GM12891 (cell line): ENCODE data around the gene SLC1A1.

Experiments
- DNase-seq: peaks from one replicate; pipeline ENCODE4 v3.0.0; 2011; ENCODE audit warnings: low spot score; ENCODE audit not compliant: insufficient read length
- FAIRE-seq: peaks from 2 replicates; lab custom pipeline; 2011; peaks lifted over from hg19 to GRCh38; lab: Jason Lieb, UNC
- PAX5 ChIP-seq: IDR thresholded peaks from 2 replicates; pipeline ENCODE4 v1.6.1; 2011; ENCODE audit warnings: low read length, moderate library complexity, mild to moderate bottlenecking; ENCODE audit not compliant: insufficient read depth, severe bottlenecking
- POLR2A ChIP-seq: IDR thresholded peaks from 2 replicates; pipeline ENCODE4 v1.6.1; 2011; ENCODE audit warnings: low read depth, low read length, control low read depth
- POLR2AphosphoS5 ChIP-seq: IDR thresholded peaks from 2 replicates; pipeline ENCODE4 v1.6.1; 2011; ENCODE audit warnings: low read depth, low read length, control low read depth
- POU2F2 ChIP-seq: IDR thresholded peaks from 2 replicates; pipeline ENCODE4 v1.6.1; 2011; ENCODE audit warnings: low read depth, mild to moderate bottlenecking, control low read depth, low read length, moderate library complexity
- SPI1 ChIP-seq: IDR thresholded peaks from 2 replicates; pipeline ENCODE4 v1.6.1; 2011; ENCODE audit warnings: low read depth, low read length, control low read depth
- TAF1 ChIP-seq: IDR thresholded peaks from 2 replicates; pipeline ENCODE4 v1.6.1; 2011; ENCODE audit warnings: low read depth, low read length, control low read depth

The SLC1A1 gene

DNA sequence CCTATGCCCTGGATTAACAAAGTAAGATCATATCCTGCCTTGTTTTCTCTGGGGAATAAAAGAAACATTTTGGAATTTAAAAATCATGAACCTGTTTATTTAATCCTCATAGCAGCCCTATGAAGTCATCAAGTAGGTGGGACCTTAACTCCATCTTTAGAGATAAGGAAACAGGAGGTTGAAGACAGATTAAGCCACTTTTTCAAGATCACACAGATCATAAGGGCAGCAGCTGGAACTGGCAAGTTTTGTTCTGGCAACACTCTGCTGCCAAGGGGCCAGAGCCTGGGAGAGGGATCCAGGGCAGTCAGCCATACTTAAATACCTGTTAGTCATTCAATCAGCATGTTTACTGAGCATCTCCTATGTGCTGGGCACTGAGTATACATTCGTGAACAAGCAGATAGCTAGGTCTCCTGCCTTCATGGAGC lies 63.7 kb downstream of the SLC1A1 start:
- TF ChIP-seq POU2F2, result no peak
- TF ChIP-seq TAF1, result no peak
- TF ChIP-seq SPI1, result no peak
- TF ChIP-seq PAX5, result no peak
- TF ChIP-seq POLR2AphosphoS5, result no peak
- no peak for TF ChIP-seq POLR2A
- no peak for FAIRE-seq
- DNase-seq, result no peak

DNA sequence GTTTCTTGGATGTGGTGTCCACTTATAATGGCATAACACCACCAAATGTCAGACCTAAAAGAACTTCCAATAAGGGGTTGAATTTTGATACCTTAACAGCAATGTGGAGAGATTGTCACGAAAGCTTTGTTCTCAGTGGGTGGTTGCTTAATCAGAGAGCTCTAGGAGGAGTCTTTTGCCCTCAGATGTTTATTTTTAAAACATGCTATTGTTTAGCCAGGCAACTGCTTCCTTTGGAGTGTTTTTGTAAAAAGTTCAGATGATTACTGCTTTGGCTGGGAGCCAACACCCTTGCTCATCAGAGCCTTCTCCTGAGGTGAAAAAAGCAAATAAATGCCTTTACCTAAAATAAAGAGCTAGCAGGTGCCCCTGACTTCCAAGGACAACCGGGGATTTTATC lies 65.0 kb downstream of the SLC1A1 start:
- FAIRE-seq, result no peak
- no peak for DNase-seq

DNA sequence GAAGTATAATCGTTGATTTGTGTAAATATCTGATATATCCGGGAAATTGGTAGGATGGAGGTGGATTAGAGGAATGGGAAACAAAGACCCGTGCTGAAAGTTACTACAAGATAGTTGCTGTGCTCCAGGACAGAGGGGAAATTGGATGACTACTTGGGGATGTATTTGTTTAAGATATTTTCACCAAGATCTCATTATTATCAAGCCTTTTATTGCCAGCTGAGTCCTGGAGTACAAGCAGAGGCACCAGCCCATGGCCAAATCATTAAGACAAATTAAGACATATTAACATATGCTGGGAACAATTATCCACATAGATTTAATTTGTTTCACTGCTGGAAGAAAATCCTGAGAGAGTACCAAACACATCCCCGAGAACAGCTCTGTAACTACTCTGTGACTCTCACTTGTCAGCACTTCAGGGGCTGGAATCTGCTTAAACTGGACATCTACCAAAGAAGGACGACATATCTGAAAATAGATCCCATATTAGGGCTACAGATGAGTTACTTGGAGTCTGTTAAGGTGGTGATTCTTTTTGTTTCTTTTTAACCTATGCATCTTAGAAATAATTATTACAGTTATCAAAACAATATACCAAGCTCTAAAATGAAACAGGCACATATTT lies 68.2 kb downstream of the SLC1A1 start:
- no peak for TF ChIP-seq POLR2AphosphoS5
- TF ChIP-seq SPI1, result no peak
- TF ChIP-seq POLR2A, result no peak
- no peak for TF ChIP-seq TAF1
- no peak for TF ChIP-seq POU2F2
- no peak for TF ChIP-seq PAX5
- DNase-seq (no peak), FAIRE-seq (no peak)

More for the DNA sequence above, 65.0 kb downstream of the SLC1A1 start:
- TF ChIP-seq POU2F2 (no peak), TAF1 (no peak), PAX5 (no peak), POLR2A (no peak), SPI1 (no peak), POLR2AphosphoS5 (no peak)

DNA sequence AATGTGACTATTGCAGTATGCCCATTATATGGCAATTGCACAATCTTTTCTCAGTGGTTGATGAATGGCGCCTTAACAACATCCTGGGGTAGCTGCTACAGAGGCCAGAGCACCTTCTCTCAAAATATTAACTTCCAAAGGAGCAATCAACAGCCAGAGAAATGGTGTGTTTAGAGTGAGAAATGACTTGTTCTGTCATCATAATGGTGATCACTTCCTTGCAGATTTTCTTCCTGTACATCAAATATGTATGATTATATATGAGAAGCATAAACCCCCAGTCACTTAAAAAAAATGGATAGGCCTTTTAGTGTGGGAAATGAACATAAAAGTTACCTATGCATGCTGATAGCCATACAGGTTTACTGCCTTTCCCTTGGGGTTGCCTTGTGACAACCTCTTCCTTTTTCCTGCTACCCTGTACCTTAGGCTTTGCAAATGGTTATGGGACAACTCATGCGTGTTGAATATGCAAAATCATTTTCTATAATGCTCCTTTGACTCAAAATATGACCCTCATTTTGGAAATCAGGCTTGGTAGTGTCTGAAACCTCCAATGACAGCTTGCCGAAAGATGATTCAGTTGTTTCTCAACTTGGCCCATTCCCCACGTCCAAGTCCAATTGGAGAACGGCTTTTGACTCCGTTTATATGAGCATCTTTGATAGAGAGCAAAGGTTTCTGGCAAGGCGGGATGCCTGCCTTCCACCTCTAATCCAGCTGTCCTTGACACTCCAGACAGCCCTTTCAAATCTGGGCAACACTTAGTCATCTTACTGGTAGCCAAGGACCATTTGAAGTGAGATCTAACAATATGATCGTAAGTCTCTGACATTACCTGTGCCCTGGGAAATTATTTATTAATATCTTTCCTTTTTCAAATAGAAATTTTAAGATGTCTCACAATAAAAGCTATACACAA lies 69.3 kb downstream of the SLC1A1 start:
- DNase-seq (peak; percentile 10), FAIRE-seq (peak; percentile 87)
- TF ChIP-seq SPI1 (peak; percentile 37), POLR2AphosphoS5 (no peak), PAX5 (peak; percentile 13), POLR2A (no peak), POU2F2 (peak; percentile 96), TAF1 (no peak)

DNA sequence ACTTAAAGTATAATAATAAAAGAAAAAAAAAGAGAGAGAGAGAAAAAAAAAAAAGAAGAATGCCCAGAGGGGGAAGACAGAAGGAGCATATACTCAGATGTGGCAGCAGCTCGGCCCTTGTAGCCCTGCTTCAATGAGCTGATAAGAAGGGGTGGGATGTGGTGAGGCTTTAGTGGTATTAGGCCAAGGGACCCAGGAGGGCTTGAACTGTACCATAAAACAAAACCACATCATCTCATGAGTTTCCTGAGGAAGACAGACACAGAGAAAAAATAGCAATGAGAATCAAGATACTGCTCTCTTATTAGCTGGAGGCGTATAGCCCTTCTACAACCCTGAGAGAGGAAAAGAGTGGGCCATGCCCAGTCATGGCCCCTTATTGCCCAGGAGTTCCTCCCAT lies 72.8 kb downstream of the SLC1A1 start:
- FAIRE-seq, result no peak
- no peak for DNase-seq
- TF ChIP-seq TAF1 (no peak), POLR2AphosphoS5 (no peak), SPI1 (no peak), POLR2A (no peak), POU2F2 (no peak), PAX5 (no peak)

DNA sequence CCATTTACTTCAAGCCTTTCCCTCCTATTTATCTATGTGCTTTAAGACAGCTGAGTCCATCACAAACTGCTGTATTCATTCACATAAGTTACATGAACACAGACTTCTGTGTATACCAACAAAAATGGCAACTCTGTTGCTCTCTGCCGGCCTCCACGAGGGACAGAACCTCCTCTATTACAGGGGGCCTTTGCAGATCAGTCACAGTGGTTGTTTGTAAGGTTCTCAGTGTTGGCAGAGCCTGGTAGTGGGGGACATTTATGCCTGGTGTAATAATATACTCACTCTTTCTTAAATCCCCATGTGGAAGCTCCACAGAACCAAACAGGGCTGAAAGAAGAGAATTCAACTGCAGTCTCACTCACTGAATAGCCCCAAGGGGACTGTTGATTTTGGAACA lies 76.5 kb downstream of the SLC1A1 start:
- DNase-seq, result no peak
- no peak for FAIRE-seq
- TF ChIP-seq POLR2AphosphoS5, result no peak
- no peak for TF ChIP-seq POU2F2
- TF ChIP-seq SPI1, result no peak
- TF ChIP-seq TAF1, result no peak
- no peak for TF ChIP-seq PAX5
- no peak for TF ChIP-seq POLR2A

DNA sequence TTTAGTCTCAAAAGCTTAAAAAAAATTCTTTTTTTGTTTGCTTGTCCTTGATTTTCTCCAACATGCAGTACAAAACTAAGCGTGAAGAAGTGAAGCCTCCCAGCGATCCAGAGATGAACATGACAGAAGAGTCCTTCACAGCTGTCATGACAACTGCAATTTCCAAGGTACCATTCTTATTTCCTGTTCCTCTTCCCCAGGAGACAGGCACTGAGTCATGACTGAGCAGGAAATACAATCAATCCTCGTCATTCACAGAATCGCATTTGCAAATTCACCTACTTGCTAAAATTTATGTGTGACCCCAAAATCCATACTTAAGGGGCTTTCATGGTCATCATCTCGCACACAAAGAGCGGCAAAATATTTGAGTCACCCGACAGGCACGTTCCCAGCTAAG lies 77.3 kb downstream of the SLC1A1 start:
- no peak for FAIRE-seq
- no peak for TF ChIP-seq PAX5
- TF ChIP-seq POLR2AphosphoS5, result no peak
- no peak for TF ChIP-seq POU2F2
- TF ChIP-seq POLR2A, result no peak
- no peak for TF ChIP-seq TAF1
- no peak for TF ChIP-seq SPI1
- DNase-seq, result no peak

DNA sequence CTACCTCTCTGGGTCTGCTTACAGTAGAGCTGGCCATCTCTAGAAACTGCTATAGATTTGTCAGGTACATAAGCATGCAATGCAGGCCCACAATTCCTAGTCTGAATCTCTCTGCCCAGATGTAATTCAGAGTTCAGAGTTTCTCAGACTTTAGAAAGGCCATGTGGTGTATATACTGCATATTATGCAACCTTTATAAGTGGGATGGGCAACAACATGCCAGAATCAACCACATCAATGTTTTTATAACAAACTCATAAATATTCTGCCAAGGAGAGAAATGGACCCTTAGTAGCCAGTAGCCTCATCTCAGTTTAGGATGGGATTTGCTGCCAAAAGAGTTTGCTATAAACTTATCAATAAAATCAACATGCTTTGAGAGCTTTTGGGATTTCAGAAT lies 78.8 kb downstream of the SLC1A1 start:
- FAIRE-seq (no peak), DNase-seq (no peak)
- TF ChIP-seq POLR2A (no peak), POLR2AphosphoS5 (no peak), TAF1 (no peak), PAX5 (no peak), POU2F2 (no peak), SPI1 (no peak)

DNA sequence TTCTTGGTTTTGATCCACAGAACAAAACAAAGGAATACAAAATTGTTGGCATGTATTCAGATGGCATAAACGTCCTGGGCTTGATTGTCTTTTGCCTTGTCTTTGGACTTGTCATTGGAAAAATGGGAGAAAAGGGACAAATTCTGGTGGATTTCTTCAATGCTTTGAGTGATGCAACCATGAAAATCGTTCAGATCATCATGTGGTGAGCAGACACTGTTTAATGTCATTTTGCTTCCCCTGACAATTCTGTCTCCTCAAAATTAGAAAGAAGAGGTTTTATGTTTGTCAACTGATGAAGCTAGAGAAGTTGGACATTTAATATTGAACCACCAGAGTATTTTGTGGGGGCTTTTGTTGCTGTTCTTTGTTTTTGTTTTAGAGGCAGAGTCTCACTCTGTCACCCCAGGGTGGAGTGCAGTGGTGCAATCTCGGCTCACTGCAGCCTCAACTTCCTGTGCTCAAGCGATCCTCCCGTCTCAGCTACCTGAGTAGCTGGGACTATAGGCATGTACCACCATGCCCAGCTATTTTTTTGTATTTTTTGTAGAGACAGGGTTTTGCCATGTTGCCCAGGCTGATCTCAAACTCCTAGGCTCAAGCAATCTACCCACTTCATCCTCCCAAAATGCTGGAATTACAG lies 82.0 kb downstream of the SLC1A1 start:
- TF ChIP-seq TAF1 (no peak), POU2F2 (no peak), POLR2A (no peak), POLR2AphosphoS5 (no peak)
- FAIRE-seq (no peak), DNase-seq (no peak)

DNA sequence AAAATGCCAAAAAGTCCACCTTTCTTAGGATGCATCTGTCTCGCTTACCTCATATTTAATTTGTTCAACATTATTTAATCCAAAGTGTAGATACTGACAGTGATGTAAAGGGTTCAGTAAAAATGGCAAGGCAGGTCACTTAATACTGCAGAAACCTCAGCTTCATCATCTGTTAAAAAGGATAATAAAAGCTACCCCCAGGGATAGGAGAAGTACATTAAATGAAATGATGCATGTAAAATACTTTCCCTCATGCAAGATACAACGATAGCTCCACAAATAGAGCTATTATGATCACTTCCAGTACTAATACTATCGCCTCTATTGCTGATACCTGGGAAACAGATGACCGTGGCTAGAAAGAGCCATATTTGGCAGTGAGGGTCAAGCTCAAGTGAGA lies 82.9 kb downstream of the SLC1A1 start:
- no peak for DNase-seq
- no peak for FAIRE-seq
- no peak for TF ChIP-seq POU2F2
- no peak for TF ChIP-seq POLR2AphosphoS5
- TF ChIP-seq PAX5, result no peak
- TF ChIP-seq SPI1, result no peak
- no peak for TF ChIP-seq TAF1
- no peak for TF ChIP-seq POLR2A
